H9 (cell line): ENCODE measurements around the gene TMEM235. TPM values are rescaled to one million over a fixed set of nuclear protein-coding genes. Genes with fewer than 3 reads are reported as not detected.
A peak's percentile ranks its signal among the peaks of the same experiment; 100 is the strongest.

ENCODE experiments used
- DNase-seq: peaks from one replicate; pipeline ENCODE4 v3.0.0-alpha.2; 2017
- H2AFZ ChIP-seq: one replicate; pipeline ENCODE4 v1.6.1; 2013; ENCODE audit warnings: mild to moderate bottlenecking, low read length, control low read depth, moderate library complexity
- H2AK5ac ChIP-seq: 2 replicates; pipeline ENCODE4 v1.6.1; 2013; ENCODE audit warnings: low read length, control low read depth, mixed read lengths; ENCODE audit not compliant: insufficient read length
- H2BK120ac ChIP-seq: one replicate; pipeline ENCODE4 v1.6.1; 2013; ENCODE audit warnings: low read depth, mild to moderate bottlenecking, low read length, control low read depth, inconsistent platforms; ENCODE audit not compliant: poor library complexity, severe bottlenecking
- H2BK12ac ChIP-seq: 2 replicates; pipeline ENCODE4 v1.6.1; 2013; ENCODE audit warnings: low read length, control low read depth, mixed read lengths, low read depth; ENCODE audit not compliant: insufficient read length
- H2BK15ac ChIP-seq: 2 replicates; pipeline ENCODE4 v1.6.1; 2013; ENCODE audit warnings: low read depth, low read length, control low read depth
- H2BK20ac ChIP-seq: one replicate; pipeline ENCODE4 v1.6.1; 2013; ENCODE audit warnings: low read depth, mild to moderate bottlenecking, low read length, control low read depth, inconsistent platforms; ENCODE audit not compliant: poor library complexity, severe bottlenecking
- H2BK5ac ChIP-seq: 2 replicates; pipeline ENCODE4 v1.6.1; 2013; ENCODE audit warnings: low read length, control low read depth, mixed read lengths; ENCODE audit not compliant: insufficient read length
- H3K14ac ChIP-seq: 2 replicates; pipeline ENCODE4 v1.6.1; 2013; ENCODE audit warnings: low read length, control low read depth; ENCODE audit not compliant: insufficient read depth
- H3K18ac ChIP-seq: 2 replicates; pipeline ENCODE4 v1.6.1; 2013; ENCODE audit warnings: low read depth, mild to moderate bottlenecking, mixed read lengths, low read length, control low read depth; ENCODE audit not compliant: insufficient read length
- H3K23ac ChIP-seq: 2 replicates; pipeline ENCODE4 v1.6.1; 2013; ENCODE audit warnings: low read length, control low read depth, mixed read lengths, low read depth; ENCODE audit not compliant: insufficient read length
- H3K23me2 ChIP-seq: 2 replicates; pipeline ENCODE4 v1.6.1; 2013; ENCODE audit warnings: low read depth, mild to moderate bottlenecking, mixed read lengths, low read length, control low read depth; ENCODE audit not compliant: insufficient read length, poor library complexity, severe bottlenecking
- H3K27ac ChIP-seq: 2 replicates; pipeline ENCODE4 v1.5.1; 2013; ENCODE audit warnings: low read length, control low read depth, mixed read lengths, low read depth; ENCODE audit not compliant: insufficient read length
- H3K27me3 ChIP-seq: 2 replicates; pipeline ENCODE4 v1.6.1; 2013; ENCODE audit warnings: low read length, control low read depth, inconsistent platforms; ENCODE audit not compliant: insufficient read depth
- H3K4ac ChIP-seq: 2 replicates; pipeline ENCODE4 v1.6.1; 2013; ENCODE audit warnings: low read depth, mild to moderate bottlenecking, control low read depth, inconsistent platforms, low read length, moderate library complexity
- H3K4me1 ChIP-seq: 2 replicates; pipeline ENCODE4 v1.6.1; 2013; ENCODE audit warnings: low read length, control low read depth, inconsistent platforms; ENCODE audit not compliant: insufficient read depth
- H3K4me2 ChIP-seq: 2 replicates; pipeline ENCODE4 v1.6.1; 2013; ENCODE audit warnings: low read length, control low read depth, mixed read lengths; ENCODE audit not compliant: insufficient read length, insufficient read depth
- H3K56ac ChIP-seq: 2 replicates; pipeline ENCODE4 v1.6.1; 2013; ENCODE audit warnings: low read depth, mild to moderate bottlenecking, mixed read lengths, low read length, control low read depth; ENCODE audit not compliant: insufficient read length
- H3K79me1 ChIP-seq: 2 replicates; pipeline ENCODE4 v1.6.1; 2013; ENCODE audit warnings: low read depth, mild to moderate bottlenecking, moderate library complexity, low read length, control low read depth, inconsistent platforms; ENCODE audit not compliant: insufficient read depth, poor library complexity, severe bottlenecking
- H3K79me2 ChIP-seq: 2 replicates; pipeline ENCODE4 v1.6.1; 2013; ENCODE audit warnings: low read length, control low read depth, inconsistent platforms; ENCODE audit not compliant: insufficient read depth
- H3K9ac ChIP-seq: 2 replicates; pipeline ENCODE4 v1.6.1; 2013; ENCODE audit warnings: low read length, control low read depth, mixed read lengths; ENCODE audit not compliant: insufficient read length; ENCODE audit errors: extremely low read depth
- H3K9me3 ChIP-seq: one replicate; pipeline ENCODE4 v1.6.1; 2013; ENCODE audit warnings: low read depth, low read length, inconsistent platforms; ENCODE audit not compliant: control insufficient read depth
- H3T11ph ChIP-seq: one replicate; pipeline ENCODE4 v1.6.1; 2013; ENCODE audit warnings: mild to moderate bottlenecking, low read length, control low read depth, inconsistent platforms
- H4K20me1 ChIP-seq: one replicate; pipeline ENCODE4 v1.6.1; 2013; ENCODE audit not compliant: control insufficient read depth, insufficient read length, insufficient read depth
- H4K5ac ChIP-seq: 2 replicates; pipeline ENCODE4 v1.6.1; 2013; ENCODE audit warnings: low read depth, mild to moderate bottlenecking, mixed read lengths, low read length, control low read depth; ENCODE audit not compliant: insufficient read length
- H4K8ac ChIP-seq: replicated peaks from 2 replicates; pipeline ENCODE4 v1.6.1; 2013; ENCODE audit warnings: low read length, control low read depth, mixed read lengths, low read depth; ENCODE audit not compliant: insufficient read length
- H4K91ac ChIP-seq: 2 replicates; pipeline ENCODE4 v1.6.1; 2013; ENCODE audit warnings: low read depth, mild to moderate bottlenecking, moderate library complexity, mixed read lengths, low read length, control low read depth; ENCODE audit not compliant: insufficient read length
- H3K27ac Mint-ChIP-seq, 3 experiments: 2 replicates in 2 of 3; 3 replicates in 1 of 3; pipeline ENCODE4 v1.8.0; 2020 to 2021; ENCODE audit warnings: mixed read lengths in 3 of 3, mild to moderate bottlenecking in 1 of 3, moderate library complexity in 1 of 3
- H3K27me3 Mint-ChIP-seq: 2 replicates; pipeline ENCODE4 v1.8.0; 2021; ENCODE audit warnings: low read depth, mild to moderate bottlenecking, moderate library complexity, mixed read lengths
- H3K36me3 Mint-ChIP-seq, 3 experiments: 2 replicates in 2 of 3; 3 replicates in 1 of 3; pipeline ENCODE4 v1.8.0; 2020 to 2021; ENCODE audit warnings: low read depth in 3 of 3, mixed read lengths in 3 of 3; ENCODE audit not compliant: insufficient read depth in 1 of 3
- H3K4me1 Mint-ChIP-seq, 2 experiments: 2 replicates each; pipeline ENCODE4 v1.8.0; 2020; ENCODE audit warnings: mixed read lengths in 2 of 2
- H3K4me3 Mint-ChIP-seq, 2 experiments: 2 replicates in 1 of 2; 3 replicates in 1 of 2; pipeline ENCODE4 v1.8.0; 2020 to 2021; ENCODE audit warnings: mild to moderate bottlenecking in 2 of 2, mixed read lengths in 2 of 2, moderate library complexity in 1 of 2
- H3K9me3 Mint-ChIP-seq, 2 experiments: 2 replicates in 1 of 2; 3 replicates in 1 of 2; pipeline ENCODE4 v1.8.0; 2020; ENCODE audit warnings: mild to moderate bottlenecking in 2 of 2, mixed read lengths in 2 of 2, moderate library complexity in 1 of 2
- WGBS: extraction: QIAGEN DNeasy Blood & Tissue Kit; methylation state at CpG from one replicate; pipeline ENCODE4 v1.1.7; 2013; ENCODE audit warnings: missing lambda C conversion rate, low lambda C conversion rate, mixed read lengths; ENCODE audit not compliant: insufficient read length; ENCODE audit errors: extremely low coverage; 5-methylcytosine and 5-hydroxymethylcytosine counted together
- total RNA-seq: library from RNA; stranded (reverse); gene quantifications from 2 replicates; pipeline ENCODE4 v1.2.1, GENCODE V29; 2021
- TF ChIP-seq, protein P1 (sequence below): fragments of 200-600 bp; sonication (generic); conservative IDR thresholded peaks from 3 replicates; pipeline ENCODE4 v1.8.0; 2021; ENCODE audit warnings: antibody characterized with exemption, mild to moderate bottlenecking

The TMEM235 gene
- total RNA-seq, 1 experiment from 2014 or later, result 0.28 TPM

DNA sequence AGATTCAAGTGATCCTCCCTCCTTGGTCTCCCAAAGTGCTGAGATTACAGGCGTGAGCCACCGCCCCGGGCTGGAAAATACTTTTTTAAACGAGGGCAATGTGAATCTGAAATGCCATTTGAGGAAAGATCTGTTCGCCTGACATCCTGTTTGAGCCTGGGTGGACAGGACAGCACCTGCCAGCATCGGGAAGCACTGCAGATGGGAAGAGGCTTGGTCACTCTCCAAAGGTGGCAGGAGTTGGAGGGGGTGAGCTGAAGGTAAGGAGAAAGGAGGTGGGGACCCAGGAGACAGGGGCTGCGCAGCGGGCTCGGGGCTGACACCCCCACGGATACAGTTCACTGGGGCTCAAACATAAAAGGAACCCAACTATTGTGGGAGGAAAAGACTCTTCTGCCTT, 21.3 kb upstream of the TMEM235 start:
- Mint-ChIP-seq H3K27me3 (peaks cover 13% of the 10 kb centered on the region), H3K9me3 (peaks cover 0 to 2% of the 10 kb centered on the region in 2 experiments; a peak in 1 of 5 replicates), H3K4me3 (no peak overlapping the region), H3K27ac (peak overlapping the region in 2 of 3 experiments; percentile 63 to 78; a peak in 2 of 7 replicates), H3K4me1 (no peaks in the 10 kb centered on the region; a peak in 1 of 4 replicates), H3K36me3 (peaks cover 3 to 17% (median 5%) of the 10 kb centered on the region in 3 experiments; a peak in 5 of 7 replicates)
- Histone ChIP-seq H2BK5ac (no peak overlapping the region), H3K4me2 (no peak overlapping the region), H3K14ac (no peak overlapping the region), H3K79me2 (peaks cover 7% of the 10 kb centered on the region; the same call in 1 of the 2 replicates), H3K4ac (no peak overlapping the region), H3K56ac (no peak overlapping the region), H2BK120ac (no peak overlapping the region), H3K79me1 (no peaks in the 10 kb centered on the region), H2AFZ (no peak overlapping the region), H4K91ac (no peak overlapping the region), H3T11ph (no peak overlapping the region), H2BK20ac (no peak overlapping the region), H3K9ac (no peak overlapping the region), H3K4me1 (no peaks in the 10 kb centered on the region), H4K8ac (no peak overlapping the region), H3K9me3 (no peaks in the 10 kb centered on the region), H2BK12ac (no peak overlapping the region), H4K20me1 (no peaks in the 10 kb centered on the region), H2BK15ac (no peak overlapping the region), H4K5ac (no peak overlapping the region), H3K27ac (no peak overlapping the region), H3K27me3 (no peaks in the 10 kb centered on the region), H3K18ac (no peak overlapping the region), H2AK5ac (no peak overlapping the region), H3K23ac (no peak overlapping the region), H3K23me2 (peaks cover 8% of the 10 kb centered on the region)
- no CpG with 5 or more reads among the region's 10 CpGs for WGBS
- TF ChIP-seq, protein P1, sequence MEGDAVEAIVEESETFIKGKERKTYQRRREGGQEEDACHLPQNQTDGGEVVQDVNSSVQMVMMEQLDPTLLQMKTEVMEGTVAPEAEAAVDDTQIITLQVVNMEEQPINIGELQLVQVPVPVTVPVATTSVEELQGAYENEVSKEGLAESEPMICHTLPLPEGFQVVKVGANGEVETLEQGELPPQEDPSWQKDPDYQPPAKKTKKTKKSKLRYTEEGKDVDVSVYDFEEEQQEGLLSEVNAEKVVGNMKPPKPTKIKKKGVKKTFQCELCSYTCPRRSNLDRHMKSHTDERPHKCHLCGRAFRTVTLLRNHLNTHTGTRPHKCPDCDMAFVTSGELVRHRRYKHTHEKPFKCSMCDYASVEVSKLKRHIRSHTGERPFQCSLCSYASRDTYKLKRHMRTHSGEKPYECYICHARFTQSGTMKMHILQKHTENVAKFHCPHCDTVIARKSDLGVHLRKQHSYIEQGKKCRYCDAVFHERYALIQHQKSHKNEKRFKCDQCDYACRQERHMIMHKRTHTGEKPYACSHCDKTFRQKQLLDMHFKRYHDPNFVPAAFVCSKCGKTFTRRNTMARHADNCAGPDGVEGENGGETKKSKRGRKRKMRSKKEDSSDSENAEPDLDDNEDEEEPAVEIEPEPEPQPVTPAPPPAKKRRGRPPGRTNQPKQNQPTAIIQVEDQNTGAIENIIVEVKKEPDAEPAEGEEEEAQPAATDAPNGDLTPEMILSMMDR, result no peak
- DNase-seq, result no peak
